Transverse colon (tissue), 4 donors: Measurements from ENCODE around the gene ATG13.

Experiments used
- POLR2A ChIP-seq: fragments of 450-650 bp; IDR thresholded peaks from one replicate; pipeline ENCODE4 v1.6.1; 2016; ENCODE audit warnings: antibody characterized with exemption, mild to moderate bottlenecking, moderate library complexity
- POLR2AphosphoS5 ChIP-seq, 3 donors: sonication (generic); formaldehyde crosslinking; IDR thresholded peaks; one replicate each; pipeline ENCODE4 v1.6.1; 2016; ENCODE audit warnings: antibody characterized with exemption in 3 of 3
- TF ChIP-seq, protein P1 (sequence below), 5 experiments: fragments of 200-600 bp in 3 of 5; fragments of 450-650 bp in 2 of 5; sonication (generic) in 3 of 5; IDR thresholded peaks; 1 replicate in 2 of 5; 2 replicates in 3 of 5; pipeline ENCODE4 v1.5.1; 2016 to 2017; ENCODE audit warnings: antibody characterized with exemption in 5 of 5, inconsistent platforms in 3 of 5, mild to moderate bottlenecking in 2 of 5, moderate library complexity in 1 of 5

DNA sequence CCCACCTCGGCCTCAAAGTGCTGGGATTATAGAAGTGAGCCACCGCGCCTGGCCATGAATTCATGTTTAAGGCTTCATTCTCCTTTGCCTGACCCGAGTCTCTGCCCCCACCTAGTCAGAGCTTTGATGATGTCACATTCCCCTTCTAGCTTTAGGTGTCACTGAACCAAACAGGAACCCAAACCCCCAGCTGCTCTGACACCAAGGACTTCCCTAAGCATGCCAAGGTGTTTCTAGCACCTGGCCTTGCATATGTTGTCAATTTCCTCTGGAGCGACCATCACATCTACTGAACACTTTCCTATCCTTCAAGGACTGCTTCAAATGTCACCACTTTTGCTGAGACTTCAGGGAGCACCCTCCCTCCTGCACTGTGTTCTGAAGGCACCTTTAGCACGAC is 103.9 kb downstream of the ATG13 start:
- TF ChIP-seq, protein P1, sequence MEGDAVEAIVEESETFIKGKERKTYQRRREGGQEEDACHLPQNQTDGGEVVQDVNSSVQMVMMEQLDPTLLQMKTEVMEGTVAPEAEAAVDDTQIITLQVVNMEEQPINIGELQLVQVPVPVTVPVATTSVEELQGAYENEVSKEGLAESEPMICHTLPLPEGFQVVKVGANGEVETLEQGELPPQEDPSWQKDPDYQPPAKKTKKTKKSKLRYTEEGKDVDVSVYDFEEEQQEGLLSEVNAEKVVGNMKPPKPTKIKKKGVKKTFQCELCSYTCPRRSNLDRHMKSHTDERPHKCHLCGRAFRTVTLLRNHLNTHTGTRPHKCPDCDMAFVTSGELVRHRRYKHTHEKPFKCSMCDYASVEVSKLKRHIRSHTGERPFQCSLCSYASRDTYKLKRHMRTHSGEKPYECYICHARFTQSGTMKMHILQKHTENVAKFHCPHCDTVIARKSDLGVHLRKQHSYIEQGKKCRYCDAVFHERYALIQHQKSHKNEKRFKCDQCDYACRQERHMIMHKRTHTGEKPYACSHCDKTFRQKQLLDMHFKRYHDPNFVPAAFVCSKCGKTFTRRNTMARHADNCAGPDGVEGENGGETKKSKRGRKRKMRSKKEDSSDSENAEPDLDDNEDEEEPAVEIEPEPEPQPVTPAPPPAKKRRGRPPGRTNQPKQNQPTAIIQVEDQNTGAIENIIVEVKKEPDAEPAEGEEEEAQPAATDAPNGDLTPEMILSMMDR (IDR thresholded peaks at IDR 0.05): no peak
- TF ChIP-seq POLR2AphosphoS5 (IDR thresholded peaks at IDR 0.05): no peak
- TF ChIP-seq POLR2A: no peak
